IMR-90 (cell line): Measurements from ENCODE around the gene LY9. TPM values are rescaled to one million over a fixed set of nuclear protein-coding genes. Genes with fewer than 3 reads are reported as not detected.

Source experiments
- ATAC-seq: fragments of 200-7000 bp; cut with Tn5 transposase; 2 replicates; pipeline ENCODE4 v1.9.1; 2020; ENCODE audit warnings: low read depth, mild to moderate bottlenecking, moderate library complexity
- BruUV-seq: library from RNA; stranded (reverse); fragments of 400-500 nt; replicated peaks from 2 replicates; lab custom pipeline; 2021; lab: Mats Ljungman, UMichigan
- CTCF ChIA-PET: fragments of 300-600 bp; formaldehyde crosslinking; extraction: SDS; loops from one replicate; lab custom pipeline; 2021; ENCODE audit warnings: antibody characterized with exemption; lab: Yijun Ruan, JAX
- POLR2A ChIA-PET: fragments of 300-600 bp; sonication (Branson Sonifier 250); formaldehyde crosslinking; loops from one replicate; lab custom pipeline; 2022; ENCODE audit warnings: antibody characterized with exemption; ENCODE audit not compliant: unreplicated experiment; lab: Charles Lee
- DNase-seq: peaks from one replicate; pipeline ENCODE4 v3.0.0; 2013
- H2AFZ ChIP-seq: replicated peaks from 2 replicates; pipeline ENCODE3; 2013; ENCODE audit warnings: low read length, mild to moderate bottlenecking; ENCODE audit not compliant: poor library complexity
- H2AK5ac ChIP-seq: 2 replicates; pipeline ENCODE4 v1.6.1; 2013; ENCODE audit warnings: low read depth, low read length, inconsistent platforms
- H2AK9ac ChIP-seq: replicated peaks from 2 replicates; pipeline ENCODE3; 2013; ENCODE audit warnings: mild to moderate bottlenecking, low read depth, low read length, moderate library complexity; ENCODE audit not compliant: poor library complexity
- H2BK120ac ChIP-seq: 2 replicates; pipeline ENCODE4 v1.6.1; 2013; ENCODE audit warnings: low read depth, low read length, inconsistent platforms
- H2BK15ac ChIP-seq: 3 replicates; pipeline ENCODE4 v1.6.1; 2013; ENCODE audit warnings: low read depth, low read length, inconsistent platforms
- H2BK20ac ChIP-seq: 2 replicates; pipeline ENCODE4 v1.6.1; 2013; ENCODE audit warnings: low read depth, mild to moderate bottlenecking, inconsistent platforms, low read length, moderate library complexity
- H2BK5ac ChIP-seq: 2 replicates; pipeline ENCODE4 v1.6.1; 2013; ENCODE audit warnings: mild to moderate bottlenecking, low read depth, low read length, inconsistent platforms; ENCODE audit not compliant: poor library complexity, severe bottlenecking
- H3K14ac ChIP-seq: replicated peaks from 2 replicates; pipeline ENCODE4 v1.6.1; 2013; ENCODE audit warnings: low read depth, low read length, inconsistent platforms
- H3K18ac ChIP-seq: 2 replicates; pipeline ENCODE4 v1.6.1; 2013; ENCODE audit warnings: low read depth, low read length, control low read depth
- H3K23ac ChIP-seq: 2 replicates; pipeline ENCODE4 v1.6.1; 2013; ENCODE audit warnings: low read depth, low read length, inconsistent platforms
- H3K27ac ChIP-seq: 2 replicates; pipeline ENCODE4 v1.5.1; 2013; ENCODE audit warnings: mild to moderate bottlenecking, control low read depth, low read length; ENCODE audit not compliant: insufficient read depth
- H3K27me3 ChIP-seq: 2 replicates; pipeline ENCODE4 v1.6.1; 2013; ENCODE audit warnings: low read length; ENCODE audit not compliant: control insufficient read depth, insufficient read depth
- H3K36me3 ChIP-seq: 2 replicates; pipeline ENCODE4 v1.6.1; 2013; ENCODE audit warnings: low read length, mixed read lengths; ENCODE audit not compliant: control insufficient read depth, insufficient read depth
- H3K4ac ChIP-seq: 2 replicates; pipeline ENCODE4 v1.6.1; 2013; ENCODE audit warnings: low read depth, low read length, inconsistent platforms
- H3K4me1 ChIP-seq: 2 replicates; pipeline ENCODE4 v1.6.1; 2013; ENCODE audit warnings: low read length, mixed read lengths; ENCODE audit not compliant: control insufficient read depth, insufficient read depth
- H3K4me2 ChIP-seq: 2 replicates; pipeline ENCODE4 v1.6.1; 2013; ENCODE audit warnings: low read depth, mild to moderate bottlenecking, control low read depth, low read length, moderate library complexity
- H3K4me3 ChIP-seq: 2 replicates; pipeline ENCODE4 v1.5.1; 2013; ENCODE audit warnings: low read depth, mild to moderate bottlenecking, control low read depth, low read length, moderate library complexity; ENCODE audit not compliant: insufficient read depth
- H3K56ac ChIP-seq: 2 replicates; pipeline ENCODE4 v1.6.1; 2013; ENCODE audit warnings: low read length, inconsistent platforms; ENCODE audit not compliant: insufficient read depth; ENCODE audit errors: extremely low read depth
- H3K79me1 ChIP-seq, 2 experiments: 2 replicates each; pipeline ENCODE4 v1.6.1; 2013; ENCODE audit warnings: low read length in 2 of 2, inconsistent platforms in 1 of 2, low read depth in 1 of 2
- H3K9ac ChIP-seq: 2 replicates; pipeline ENCODE4 v1.6.1; 2013; ENCODE audit warnings: low read depth, low read length, control low read depth
- H3K9me1 ChIP-seq: 2 replicates; pipeline ENCODE4 v1.6.1; 2013; ENCODE audit warnings: low read length, inconsistent platforms; ENCODE audit not compliant: insufficient read depth
- H3K9me3 ChIP-seq: 2 replicates; pipeline ENCODE4 v1.6.1; 2013; ENCODE audit warnings: low read length; ENCODE audit not compliant: control insufficient read depth, insufficient read depth
- H4K20me1 ChIP-seq: 2 replicates; pipeline ENCODE4 v1.6.1; 2013; ENCODE audit warnings: low read length, inconsistent platforms; ENCODE audit not compliant: insufficient read depth
- H4K5ac ChIP-seq: 2 replicates; pipeline ENCODE4 v1.6.1; 2013; ENCODE audit warnings: mild to moderate bottlenecking, low read depth, low read length, control low read depth
- H4K8ac ChIP-seq, 2 experiments: 2 replicates each; pipeline ENCODE4 v1.6.1; 2013; ENCODE audit warnings: low read depth in 2 of 2, low read length in 2 of 2, control low read depth in 1 of 2, inconsistent platforms in 1 of 2
- H4K91ac ChIP-seq: 2 replicates; pipeline ENCODE4 v1.6.1; 2013; ENCODE audit warnings: low read depth, low read length, inconsistent platforms; ENCODE audit not compliant: insufficient read depth
- BHLHE40 ChIP-seq: fragments of 150-350 bp; IDR thresholded peaks from 2 replicates; pipeline ENCODE4 v1.6.1; 2016; ENCODE audit warnings: mild to moderate bottlenecking, low read depth, low read length
- CEBPB ChIP-seq: IDR thresholded peaks from 2 replicates; pipeline ENCODE4 v1.6.1; 2012; ENCODE audit warnings: low read depth, low read length, improper control_type of control experiment
- CHD1 ChIP-seq: IDR thresholded peaks from 2 replicates; pipeline ENCODE4 v1.6.1; 2012; ENCODE audit warnings: low read depth, low read length, improper control_type of control experiment
- CTCF ChIP-seq: conservative IDR thresholded peaks from 2 replicates; pipeline ENCODE4 v1.5.1; 2012; ENCODE audit warnings: mild to moderate bottlenecking, low read depth, low read length, improper control_type of control experiment
- ELK1 ChIP-seq: fragments of 150-350 bp; IDR thresholded peaks from 2 replicates; pipeline ENCODE4 v1.6.1; 2016; ENCODE audit warnings: low read depth, mild to moderate bottlenecking, low read length, moderate library complexity, borderline replicate concordance
- MAFK ChIP-seq: IDR thresholded peaks from 2 replicates; pipeline ENCODE4 v1.6.1; 2012; ENCODE audit warnings: low read depth, low read length, improper control_type of control experiment
- MAZ ChIP-seq: IDR thresholded peaks from 2 replicates; pipeline ENCODE4 v1.6.1; 2012; ENCODE audit warnings: low read depth, mild to moderate bottlenecking, low read length, improper control_type of control experiment, moderate library complexity, borderline replicate concordance
- MXI1 ChIP-seq: IDR thresholded peaks from 2 replicates; pipeline ENCODE4 v1.6.1; 2012; ENCODE audit warnings: low read depth, mild to moderate bottlenecking, low read length, moderate library complexity, borderline replicate concordance
- NFE2L2 ChIP-seq: fragments of 150-350 bp; IDR thresholded peaks from 2 replicates; pipeline ENCODE4 v1.6.1; 2016; ENCODE audit warnings: low read depth, mild to moderate bottlenecking, low read length
- POLR2A ChIP-seq: IDR thresholded peaks from 2 replicates; pipeline ENCODE4 v1.6.1; 2012; ENCODE audit warnings: mild to moderate bottlenecking, low read depth, low read length
- RAD21 ChIP-seq: IDR thresholded peaks from 2 replicates; pipeline ENCODE4 v1.6.1; 2012; ENCODE audit warnings: low read length, improper control_type of control experiment
- RCOR1 ChIP-seq: IDR thresholded peaks from 2 replicates; pipeline ENCODE4 v1.6.1; 2012; ENCODE audit warnings: mild to moderate bottlenecking, low read length, improper control_type of control experiment; ENCODE audit not compliant: insufficient replicate concordance
- SMC3 ChIP-seq: fragments of 150-350 bp; IDR thresholded peaks from 2 replicates; pipeline ENCODE4 v1.6.1; 2016; ENCODE audit warnings: low read depth, mild to moderate bottlenecking, antibody characterized with exemption, low read length, moderate library complexity
- USF2 ChIP-seq: fragments of 150-350 bp; IDR thresholded peaks from 2 replicates; pipeline ENCODE4 v1.6.1; 2017; ENCODE audit warnings: mild to moderate bottlenecking, antibody characterized with exemption, low read length, low read depth
- WGBS, 2 experiments: methylation state at CpG; one replicate each; pipeline versions ENCODE4 v1.1.5 to v1.1.7; 2013; ENCODE audit warnings: missing lambda C conversion rate in 2 of 2; ENCODE audit not compliant: insufficient read length in 1 of 2; ENCODE audit errors: extremely low coverage in 2 of 2; 5-methylcytosine and 5-hydroxymethylcytosine counted together
- dilution Hi-C: fragments of 300-500 bp; cut with HindIII; formaldehyde crosslinking; loops from one replicate; pipeline ENCODE4 v1.14.3; 2018; ENCODE audit warnings: low sequenced_read_pairs; ENCODE audit not compliant: unreplicated experiment
- in situ Hi-C: fragments of 300-500 bp; cut with MboI; formaldehyde crosslinking; loops from 3 replicates; pipeline ENCODE4 v1.14.3; 2019; ENCODE audit warnings: low sequenced_read_pairs, inconsistent platforms, mixed read lengths
- intact Hi-C: fragments of 100-400 bp; cut with micrococcal nuclease; formaldehyde crosslinking; loops from 2 replicates; pipeline ENCODE4 v1.10.0; 2022
- polyA plus RNA-seq, 3 experiments: library from polyadenylated mRNA; depleted of rRNA; stranded (reverse); fragments of >200 nt; gene quantifications; 2 replicates each; pipeline ENCODE4 v1.2.3, GENCODE V29; 2012; ENCODE audit warnings: low replicate concordance in 1 of 3
- total RNA-seq: library from RNA; depleted of rRNA; stranded (reverse); fragments of >200 nt; gene quantifications from 2 replicates; pipeline ENCODE4 v1.2.3, GENCODE V29; 2012

The LY9 gene
- total and polyA plus RNA-seq, 2 of the 4 experiments (the other 2 are of a cell fraction) = not detected

- no peak overlapping the region for H3K9ac ChIP-seq
- no peak overlapping the region for H2BK15ac ChIP-seq
- no TSS peak for BruUV-seq
- H3K23ac ChIP-seq = no peak overlapping the region
- no peak overlapping the region for H3K56ac ChIP-seq
- no peak overlapping the region for H3K14ac ChIP-seq
- no peak overlapping the region for H2BK20ac ChIP-seq
- no peak overlapping the region for H3K4me3 ChIP-seq
- in situ Hi-C loops (no loop called here), dilution Hi-C loops (no loop called here), intact Hi-C loops (no loop called here)
- TF ChIP-seq USF2 (no peak), CHD1 (no peak), CTCF (no peak), CEBPB (no peak), BHLHE40 (no peak), RAD21 (no peak), RCOR1 (no peak), NFE2L2 (no peak), SMC3 (no peak), MAZ (no peak), MXI1 (no peak), POLR2A (no peak), MAFK (no peak), ELK1 (no peak)
- no peak for ATAC-seq
- H3K27ac ChIP-seq = no peak overlapping the region
- no peaks in the 10 kb centered on the region for H3K79me1 ChIP-seq
- no peaks in the 10 kb centered on the region for H4K20me1 ChIP-seq
- H2AK5ac ChIP-seq = no peak overlapping the region
- DNase-seq = no peak
- H2AK9ac ChIP-seq = no peak overlapping the region
- no peaks in the 10 kb centered on the region for H3K27me3 ChIP-seq
- no peak overlapping the region for H3K4me2 ChIP-seq
- no peak overlapping the region for H2AFZ ChIP-seq
- 0 out of 2 replicates have a peak, but pooled peaks cover 3% of the 10 kb centered on the region for H3K9me3 ChIP-seq
- H4K8ac ChIP-seq = no peak overlapping the region
- no peak overlapping the region for H3K18ac ChIP-seq
- no peak overlapping the region for H3K4ac ChIP-seq
- H2BK5ac ChIP-seq = no peak overlapping the region
- H4K91ac ChIP-seq = no peak overlapping the region
- no peaks in the 10 kb centered on the region for H3K36me3 ChIP-seq
- H3K9me1 ChIP-seq = no peaks in the 10 kb centered on the region
- no peak overlapping the region for H4K5ac ChIP-seq
- 40% methylated on average over 1 of the region's 2 CpGs; no CpG with 5 or more reads in 1 of the 2 experiments for WGBS, 2 experiments
- ChIA-PET POLR2A (no interaction called here), CTCF (no interaction called here)
- H2BK120ac ChIP-seq = no peak overlapping the region
- no peaks in the 10 kb centered on the region for H3K4me1 ChIP-seq
Measured at GRCh38 chr1:160807738-160808137, 11.8 kb downstream of the LY9 start.
